Cerebellar nuclear complex (tissue), 1 donor: ENCODE measurements around the gene PRR9.
"Not testable (repeated sequence)": the region's sequence is repeated elsewhere in the genome, so short reads cannot be mapped to it uniquely, and the experiment has no call there.

Source experiments
- DNase-seq, 2 experiments: peaks; one replicate each; lab custom pipeline; 2025; lab: John Stamatoyannopoulos, UW

Gene PRR9

DNA sequence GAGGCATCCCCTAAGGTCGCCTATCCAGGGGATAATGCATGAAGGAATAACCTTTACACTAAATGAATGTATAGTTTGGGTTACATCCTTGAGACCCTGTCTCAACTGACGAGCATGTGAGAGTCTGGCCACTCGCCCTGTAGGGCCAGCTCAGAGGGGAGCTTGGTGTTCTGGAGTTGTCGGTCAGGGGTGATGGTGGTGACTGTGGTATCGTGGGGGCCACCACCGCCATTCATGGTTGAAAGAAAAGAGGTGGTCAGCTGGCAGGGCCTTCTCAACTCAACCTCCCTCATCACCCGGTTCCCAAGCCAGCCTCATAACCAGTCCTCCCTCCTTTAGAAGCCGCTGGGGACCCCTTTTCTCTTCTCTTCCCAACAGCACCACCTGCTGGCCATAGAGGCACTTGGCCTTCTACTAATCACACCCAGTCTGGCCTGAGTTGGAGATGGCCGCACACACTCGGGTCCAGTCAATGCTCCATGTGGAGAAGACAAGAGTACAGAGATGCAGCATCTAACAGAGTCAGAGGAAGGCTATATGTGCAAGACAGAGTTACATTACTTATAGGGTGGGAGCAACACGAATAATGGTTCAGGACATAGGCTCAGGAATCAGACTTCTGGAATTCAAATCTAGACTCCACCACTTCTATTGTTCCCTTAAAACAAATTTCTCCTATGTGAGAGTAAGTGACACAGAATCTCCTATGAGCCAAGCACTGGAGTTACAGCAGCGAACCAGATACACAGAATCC lies 11.9 kb downstream of the PRR9 start:
- DNase-seq = not testable (repeated sequence)

GRCh38 chr1:153231363-153231762 lies 14.0 kb downstream of the PRR9 start:
- DNase-seq = no peak

DNA sequence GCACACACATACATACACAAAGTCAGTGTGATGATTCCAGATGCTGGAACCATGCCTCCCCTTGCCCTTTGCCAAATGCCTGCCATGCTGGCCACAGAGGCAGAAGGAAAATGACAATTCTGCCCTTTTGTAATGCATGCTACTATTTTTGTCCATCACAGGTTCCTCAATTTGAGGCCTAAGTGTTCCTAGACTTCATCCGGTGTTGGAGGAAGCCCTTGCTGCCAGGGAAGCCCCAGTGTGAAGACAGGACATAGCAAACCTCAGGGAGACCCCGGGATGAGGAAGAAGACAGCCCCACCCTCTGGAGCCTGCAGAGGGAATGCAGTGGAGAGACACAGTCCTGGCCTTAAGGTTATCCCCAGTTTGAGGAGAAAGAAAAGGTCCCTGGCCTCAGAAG lies 14.4 kb downstream of the PRR9 start:
- no peak for DNase-seq

GRCh38 chr1:153232553-153232952 lies 15.2 kb downstream of the PRR9 start:
- DNase-seq = no peak

GRCh38 chr1:153233448-153233847 lies 16.1 kb downstream of the PRR9 start:
- no peak for DNase-seq

DNA sequence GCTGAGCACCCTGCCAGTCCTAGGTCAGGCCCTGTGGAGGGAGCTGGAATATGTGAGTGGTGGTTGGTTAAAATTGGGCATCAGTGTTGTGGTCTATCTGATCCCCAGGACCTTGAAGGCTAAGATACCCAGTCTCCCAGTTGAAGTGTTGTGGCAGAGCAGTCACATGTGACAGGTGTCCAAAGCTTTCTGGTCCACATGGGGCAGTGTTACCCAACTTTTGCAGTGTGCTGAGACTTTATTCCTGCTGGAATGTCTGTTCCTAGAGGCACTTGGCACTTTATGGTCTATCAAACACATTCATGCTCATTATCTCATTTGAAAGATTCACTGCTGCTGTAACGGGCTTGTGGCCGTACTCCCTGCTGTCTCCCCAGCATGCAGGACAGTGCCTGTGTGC lies 21.1 kb downstream of the PRR9 start:
- DNase-seq = no peak

- DNase-seq = no peak
Observed at GRCh38 chr1:153242160-153242559, 24.8 kb downstream of the PRR9 start.

DNA sequence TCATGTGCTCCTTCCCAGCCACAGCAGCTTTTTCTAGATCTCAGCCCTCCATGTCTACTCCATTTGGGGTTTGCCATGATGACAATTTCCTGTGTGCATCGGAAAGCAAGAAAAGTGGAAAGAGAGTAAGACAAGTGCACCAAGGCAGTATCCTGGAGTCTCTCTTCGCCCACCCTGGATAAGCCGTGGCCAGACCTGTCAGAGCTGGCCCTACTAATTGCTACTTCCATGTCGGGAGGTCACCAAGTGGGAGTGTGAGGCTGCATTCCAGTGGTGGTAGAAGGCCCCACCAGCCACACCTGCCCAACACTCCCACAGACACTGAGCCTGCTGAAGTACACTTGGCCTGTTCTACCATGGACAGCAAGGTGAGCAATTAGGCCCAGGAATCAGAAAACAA lies 28.1 kb downstream of the PRR9 start:
- DNase-seq = no peak

DNA sequence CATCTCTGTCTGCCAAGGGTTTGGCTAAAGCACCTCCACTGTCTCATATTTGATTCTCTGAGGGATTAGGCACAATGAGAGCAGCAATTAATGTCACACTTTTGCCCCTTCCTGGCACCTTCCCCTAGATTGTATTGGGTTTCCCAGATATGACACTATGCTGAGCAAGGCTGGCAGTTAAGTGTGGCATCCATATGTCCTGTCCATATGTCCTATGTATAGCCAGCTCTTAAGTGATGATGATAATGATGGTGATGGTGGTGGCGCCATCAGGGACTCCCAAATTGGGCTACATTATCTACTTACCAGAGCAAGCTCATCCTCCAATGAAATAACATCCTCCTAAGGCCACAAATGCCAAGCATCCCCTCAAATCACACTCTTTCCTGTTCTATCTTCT lies 28.6 kb downstream of the PRR9 start:
- no peak for DNase-seq

DNA sequence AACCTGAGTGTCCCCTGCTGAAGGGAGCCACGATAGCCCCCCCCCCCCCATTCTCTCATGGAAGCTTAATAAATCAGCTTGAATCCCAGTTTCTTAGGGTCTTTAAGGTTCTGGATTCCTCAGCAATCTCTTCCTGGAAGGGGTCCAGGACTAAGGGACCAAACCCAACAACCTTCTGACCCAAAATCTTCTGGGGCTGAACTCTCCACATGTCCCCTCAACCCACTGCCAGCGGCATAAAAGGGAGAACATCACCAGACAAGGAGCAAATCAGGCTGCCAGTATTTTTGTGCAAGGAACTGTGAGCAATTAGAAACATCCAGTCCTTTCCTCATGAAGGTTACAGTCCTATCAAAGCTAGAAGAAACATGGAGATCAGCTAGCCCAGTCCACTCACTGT lies 29.4 kb downstream of the PRR9 start:
- no peak for DNase-seq

- DNase-seq = no peak
Observed at GRCh38 chr1:153248176-153248879, 30.9 kb downstream of the PRR9 start.

GRCh38 chr1:153250166-153250565 lies 32.8 kb downstream of the PRR9 start:
- no peak for DNase-seq

DNA sequence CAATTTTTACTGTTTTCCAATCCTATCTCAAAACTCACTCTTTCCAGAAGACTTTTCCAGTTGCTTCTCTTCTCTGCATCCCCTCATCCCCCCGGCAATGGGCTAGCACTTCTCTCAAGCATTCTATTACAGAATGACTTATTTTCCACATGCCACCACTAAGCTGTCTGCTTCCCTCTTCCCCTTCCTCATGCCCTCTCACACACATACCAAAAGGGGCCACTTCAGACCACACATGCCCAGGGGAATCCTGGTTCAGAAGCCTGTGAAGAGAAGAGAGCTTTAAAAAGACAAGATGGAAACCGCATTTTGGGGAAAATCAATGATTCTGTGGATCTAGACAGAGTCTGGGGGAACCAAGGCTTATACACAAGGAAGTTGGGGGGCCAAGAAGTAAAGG lies 33.7 kb downstream of the PRR9 start:
- DNase-seq = no peak

DNA sequence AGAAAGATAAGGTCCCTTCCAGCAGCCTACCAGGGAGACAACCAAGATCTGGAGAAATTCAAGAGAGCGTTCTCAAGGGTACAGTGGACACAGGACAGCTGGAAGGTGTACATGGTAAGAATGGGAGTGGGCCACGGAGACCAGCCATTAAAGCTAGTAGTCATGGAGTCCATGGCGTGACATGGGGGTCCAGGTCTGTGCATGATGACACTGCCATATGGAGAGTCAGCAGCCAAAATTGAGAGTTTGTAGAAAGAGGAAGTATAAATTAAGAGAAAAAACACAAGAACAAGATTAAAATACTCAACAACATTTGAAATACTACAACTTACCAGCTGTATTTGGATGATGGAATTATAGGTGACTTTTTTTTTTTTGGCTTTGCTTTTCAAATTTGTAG lies 34.2 kb downstream of the PRR9 start:
- DNase-seq = no peak

GRCh38 chr1:153251988-153252387 lies 34.6 kb downstream of the PRR9 start:
- DNase-seq = no peak

DNA sequence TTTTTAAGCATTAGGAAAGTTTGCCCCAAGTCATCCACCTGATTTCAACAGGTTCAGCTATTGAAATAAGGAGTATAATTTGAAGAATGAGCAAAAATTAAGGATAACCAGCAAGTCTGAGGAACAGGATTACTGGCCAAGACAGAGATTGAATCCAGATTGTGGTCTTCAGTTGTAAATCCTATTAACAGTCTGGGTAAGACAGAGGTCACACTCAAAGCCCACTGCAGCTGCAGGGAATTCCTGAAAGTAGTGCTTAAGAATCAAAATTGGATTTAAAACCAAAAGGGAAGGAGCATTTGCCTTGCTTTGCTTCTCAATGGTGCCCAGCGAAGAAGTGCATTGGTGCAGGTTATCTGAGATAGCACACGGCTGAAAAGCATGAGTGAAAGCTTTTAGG lies 35.7 kb downstream of the PRR9 start:
- no peak for DNase-seq

- no peak for DNase-seq
Observed at GRCh38 chr1:153253693-153254092, 36.3 kb downstream of the PRR9 start.

DNA sequence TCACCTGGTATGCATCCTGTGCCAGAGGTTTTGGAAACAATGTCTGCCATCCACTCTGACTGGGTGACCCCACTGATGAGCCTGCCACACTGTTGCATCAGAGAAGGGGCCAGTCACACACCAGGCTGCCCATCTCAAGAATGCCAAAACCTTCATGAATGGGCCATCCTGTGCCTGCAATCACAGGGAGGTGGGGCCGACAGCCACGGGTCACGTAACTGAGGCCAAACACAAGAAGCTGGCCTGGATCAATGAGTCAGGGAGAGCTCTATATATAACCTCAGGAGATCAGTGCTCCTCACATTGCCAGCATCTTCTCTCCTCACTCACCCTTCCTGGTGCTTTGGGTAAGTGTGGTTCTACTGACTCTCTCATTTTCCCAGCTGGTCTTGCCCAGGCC lies 42.0 kb downstream of the PRR9 start, which contains the start of gene LORICRIN:
LORICRIN (plus strand) TSS at position 301 of the 400 bp plus-strand sequence. CDS start 1,263 bp downstream, outside the sequence.
- DNase-seq = no peak

DNA sequence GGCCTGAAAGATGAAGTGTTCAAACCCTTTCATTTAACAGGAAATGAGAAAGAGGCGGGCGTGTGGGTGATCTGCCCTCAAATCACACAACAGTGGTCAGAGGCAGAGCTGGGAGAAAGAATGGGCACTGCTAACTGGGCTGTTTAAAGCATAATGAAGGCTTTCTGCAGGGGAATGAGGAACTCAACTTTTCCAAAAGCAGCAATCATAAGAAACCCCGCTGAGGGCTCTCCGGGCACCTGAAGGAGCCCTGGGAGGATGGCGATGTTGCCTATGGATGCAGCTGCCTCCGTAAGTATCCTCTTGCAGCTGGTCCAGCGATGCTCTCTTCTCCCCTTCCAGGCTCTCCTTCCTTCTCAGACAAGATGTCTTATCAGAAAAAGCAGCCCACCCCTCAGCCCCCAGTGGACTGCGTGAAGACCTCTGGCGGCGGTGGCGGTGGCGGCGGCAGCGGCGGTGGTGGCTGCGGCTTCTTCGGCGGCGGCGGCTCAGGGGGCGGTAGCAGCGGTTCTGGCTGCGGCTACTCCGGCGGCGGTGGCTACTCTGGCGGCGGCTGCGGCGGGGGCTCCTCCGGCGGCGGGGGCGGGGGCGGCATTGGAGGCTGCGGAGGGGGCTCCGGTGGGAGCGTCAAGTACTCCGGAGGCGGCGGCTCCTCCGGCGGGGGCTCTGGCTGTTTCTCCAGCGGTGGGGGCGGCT lies 43.3 kb downstream of the PRR9 start:
- no peak for DNase-seq

- DNase-seq = no peak
Observed at GRCh38 chr1:153261281-153262069, 44.1 kb downstream of the PRR9 start.

GRCh38 chr1:153262070-153262366 lies 44.6 kb downstream of the PRR9 start:
- DNase-seq = no peak

DNA sequence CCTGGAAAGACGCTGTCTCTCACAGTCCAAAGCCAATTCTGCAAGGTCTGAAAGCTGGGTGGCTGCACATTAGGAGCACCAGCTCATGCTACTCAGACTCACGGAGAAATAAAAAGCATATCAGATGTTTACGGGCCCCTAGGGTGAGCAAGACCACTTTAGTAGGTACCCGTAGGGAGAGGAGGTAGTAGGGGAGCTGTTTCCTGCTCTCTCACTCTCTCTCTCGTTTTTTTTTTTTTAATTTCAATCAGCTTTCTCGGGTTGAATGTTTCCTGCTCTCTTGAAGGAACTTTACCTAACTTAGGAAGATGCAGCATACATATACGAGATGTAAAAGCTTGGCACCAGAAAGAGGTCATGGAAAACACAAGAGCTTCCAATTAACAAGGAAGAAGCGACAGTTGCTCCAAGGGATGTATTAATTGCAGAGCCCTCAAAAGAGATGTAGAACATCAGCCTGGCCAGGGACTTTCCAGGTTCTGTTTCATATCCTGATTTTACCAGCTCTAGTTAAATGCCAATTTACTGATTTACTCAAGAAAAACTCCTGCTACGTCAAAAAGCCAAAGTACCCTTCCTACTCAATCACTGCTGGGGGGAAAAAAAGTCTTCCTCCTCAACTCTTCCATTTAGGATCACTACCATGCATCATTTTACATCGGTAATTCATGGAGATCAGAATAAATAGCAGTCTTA lies 45.2 kb downstream of the PRR9 start:
- no peak for DNase-seq
